ENCODE results near the gene DCP1A. TPM values are rescaled to one million over a fixed set of nuclear protein-coding genes. Genes with fewer than 3 reads are reported as not detected.

The DCP1A gene
- total and polyA plus RNA-seq, 2 experiments from 2014 or later, result 19.3 to 32.0 TPM

DNA sequence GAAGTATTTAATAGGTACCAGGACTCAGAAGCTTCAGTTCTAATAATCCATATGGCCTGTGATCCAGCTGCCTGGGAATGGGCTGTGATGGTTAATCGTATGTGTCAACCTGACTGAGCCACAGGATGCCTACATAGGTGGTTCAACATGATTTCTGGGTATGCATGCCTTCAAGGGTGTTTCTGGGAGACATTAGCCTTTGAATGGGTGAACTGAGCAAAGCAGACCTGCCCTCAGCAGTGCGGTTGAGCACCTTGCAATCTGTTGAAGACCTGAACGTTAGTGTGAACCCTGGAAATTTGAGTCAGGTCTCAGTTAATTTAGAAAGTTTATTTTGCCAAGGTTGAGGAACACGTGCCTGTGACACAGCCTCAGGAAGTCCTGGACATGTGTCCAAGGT, 68.7 kb downstream of the DCP1A start:
- Mint-ChIP-seq H3K27me3 (ENCODE audit: insufficient read depth, low read depth, poor library complexity) (peaks cover 4% of the 10 kb centered on the region), H3K4me3 (no peak overlapping the region), H3K36me3 (ENCODE audit: low read depth) (peaks cover under 1% of the 10 kb centered on the region; the same call in 1 of the 3 replicates), H3K9me3 (no peaks in the 10 kb centered on the region), H3K4me1 (peaks cover 17% of the 10 kb centered on the region), H3K27ac (no peak overlapping the region)
- H3F3A ChIP-seq (replicated peaks; ENCODE audit: low read depth), result 0 out of 2 replicates have a peak, but pooled peaks cover 2% of the 10 kb centered on the region
- no peak overlapping the region for H2AFZ ChIP-seq
- H4K20me1 ChIP-seq (replicated peaks; ENCODE audit: insufficient read depth), result no peaks in the 10 kb centered on the region
- H3K27me3 ChIP-seq (ENCODE audit: insufficient read depth), result no peaks in the 10 kb centered on the region
- no peaks in the 10 kb centered on the region for H3K9me2 ChIP-seq (ENCODE audit: insufficient read depth)
- DNase-seq (ENCODE audit: low spot score) (no peak), ATAC-seq (peak; percentile 61)
- H3K36me3 ChIP-seq (ENCODE audit: insufficient read depth), result no peaks in the 10 kb centered on the region
- no peak overlapping the region for H3K4me2 ChIP-seq
- H3K27ac ChIP-seq (ENCODE audit: low read depth), result no peak overlapping the region
- H3K4me1 ChIP-seq (ENCODE audit: insufficient read depth), result peaks cover 11% of the 10 kb centered on the region
- TF ChIP-seq, protein P1, sequence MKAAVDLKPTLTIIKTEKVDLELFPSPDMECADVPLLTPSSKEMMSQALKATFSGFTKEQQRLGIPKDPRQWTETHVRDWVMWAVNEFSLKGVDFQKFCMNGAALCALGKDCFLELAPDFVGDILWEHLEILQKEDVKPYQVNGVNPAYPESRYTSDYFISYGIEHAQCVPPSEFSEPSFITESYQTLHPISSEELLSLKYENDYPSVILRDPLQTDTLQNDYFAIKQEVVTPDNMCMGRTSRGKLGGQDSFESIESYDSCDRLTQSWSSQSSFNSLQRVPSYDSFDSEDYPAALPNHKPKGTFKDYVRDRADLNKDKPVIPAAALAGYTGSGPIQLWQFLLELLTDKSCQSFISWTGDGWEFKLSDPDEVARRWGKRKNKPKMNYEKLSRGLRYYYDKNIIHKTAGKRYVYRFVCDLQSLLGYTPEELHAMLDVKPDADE (IDR thresholded peaks at IDR 0.05), result no peak
- no peak for TF ChIP-seq STAT1 (IDR thresholded peaks at IDR 0.05; ENCODE audit: unreplicated experiment)
- TF ChIP-seq CTCF (conservative IDR thresholded peaks at IDR 0.05; ENCODE audit: low read depth in 2 of 2), result no peak
- H3K4me3 ChIP-seq, result no peak overlapping the region
- H3K79me2 ChIP-seq (replicated peaks; ENCODE audit: insufficient read depth), result no peaks in the 10 kb centered on the region

DNA sequence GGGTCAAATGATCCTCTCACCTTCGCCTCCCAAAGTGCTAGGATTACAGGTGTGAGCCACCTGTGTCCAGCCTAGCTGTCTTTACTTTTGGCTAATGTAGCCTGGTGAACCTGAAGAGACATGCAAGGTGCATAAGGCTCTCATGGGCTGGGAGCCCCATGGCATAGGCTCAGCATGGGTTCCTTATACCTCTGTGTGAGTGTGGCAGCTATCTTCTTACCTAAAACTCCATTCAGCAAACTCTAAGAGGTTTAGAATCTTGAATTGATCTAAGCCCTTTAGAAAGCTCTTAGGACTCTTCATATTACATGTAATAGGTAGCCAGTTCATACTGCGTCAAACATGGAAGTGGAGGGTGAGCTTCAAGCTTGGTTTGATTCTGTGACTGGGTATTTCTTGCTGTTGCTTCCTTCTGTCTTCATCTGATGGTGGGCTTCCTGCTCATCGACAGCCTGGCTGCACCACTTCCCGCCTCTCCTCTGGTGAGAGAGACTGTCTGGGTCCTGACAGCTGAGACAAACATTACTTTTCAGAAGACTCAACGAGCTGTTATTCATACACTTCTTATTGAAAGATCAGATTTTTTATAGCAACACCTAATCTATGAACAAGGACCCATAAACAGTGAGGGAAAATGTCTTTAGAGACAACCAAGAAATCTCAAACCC, 72.3 kb downstream of the DCP1A start:
- Mint-ChIP-seq H3K4me1 (peaks cover 26% of the 10 kb centered on the region), H3K27me3 (ENCODE audit: insufficient read depth, low read depth, poor library complexity) (peaks cover 11% of the 10 kb centered on the region), H3K9me3 (no peaks in the 10 kb centered on the region), H3K27ac (no peak overlapping the region), H3K4me3 (no peak overlapping the region), H3K36me3 (ENCODE audit: low read depth) (no peaks in the 10 kb centered on the region)
- Histone ChIP-seq H3K36me3 (ENCODE audit: insufficient read depth) (no peaks in the 10 kb centered on the region), H3K27me3 (ENCODE audit: insufficient read depth) (no peaks in the 10 kb centered on the region), H3K4me3 (no peak overlapping the region), H3K79me2 (replicated peaks; ENCODE audit: insufficient read depth) (no peaks in the 10 kb centered on the region), H4K20me1 (replicated peaks; ENCODE audit: insufficient read depth) (no peaks in the 10 kb centered on the region), H3K9me2 (ENCODE audit: insufficient read depth) (peaks cover 4% of the 10 kb centered on the region; the same call in 1 of the 2 replicates), H3K4me2 (0 out of 2 replicates have a peak overlapping the region, but pooled peaks have one; percentile 27), H3F3A (replicated peaks; ENCODE audit: low read depth) (0 out of 2 replicates have a peak, but pooled peaks cover 2% of the 10 kb centered on the region), H3K4me1 (ENCODE audit: insufficient read depth) (peaks cover 16% of the 10 kb centered on the region), H2AFZ (peak overlapping the region; percentile 60; the same call in 1 of the 2 replicates), H3K27ac (ENCODE audit: low read depth) (no peak overlapping the region)
- ATAC-seq, result peak; percentile 51
- no peak for DNase-seq (ENCODE audit: low spot score)
- no peak for TF ChIP-seq ZNF114 (CRISPR knock-in tag; IDR thresholded peaks at IDR 0.05)
- no peak for TF ChIP-seq ZNF331 (CRISPR knock-in tag; IDR thresholded peaks at IDR 0.05; ENCODE audit: low read depth)
- TF ChIP-seq ZNF462 (CRISPR knock-in tag; IDR thresholded peaks at IDR 0.05), result no peak
- TF ChIP-seq, protein P1 (IDR thresholded peaks at IDR 0.05), result no peak
- TF ChIP-seq POLR2AphosphoS5 (IDR thresholded peaks at IDR 0.05; ENCODE audit: low read depth), result no peak
- no peak for TF ChIP-seq NANOG (IDR thresholded peaks at IDR 0.05; ENCODE audit: borderline replicate concordance)

Data from GM23338 (cell line).